ENCODE results near the gene UFSP2. TPM values are rescaled to one million over a fixed set of nuclear protein-coding genes. Genes with fewer than 3 reads are reported as not detected.

Gene UFSP2
- total RNA-seq, 1 donor from 2014 or later, result 27.5 TPM

DNA sequence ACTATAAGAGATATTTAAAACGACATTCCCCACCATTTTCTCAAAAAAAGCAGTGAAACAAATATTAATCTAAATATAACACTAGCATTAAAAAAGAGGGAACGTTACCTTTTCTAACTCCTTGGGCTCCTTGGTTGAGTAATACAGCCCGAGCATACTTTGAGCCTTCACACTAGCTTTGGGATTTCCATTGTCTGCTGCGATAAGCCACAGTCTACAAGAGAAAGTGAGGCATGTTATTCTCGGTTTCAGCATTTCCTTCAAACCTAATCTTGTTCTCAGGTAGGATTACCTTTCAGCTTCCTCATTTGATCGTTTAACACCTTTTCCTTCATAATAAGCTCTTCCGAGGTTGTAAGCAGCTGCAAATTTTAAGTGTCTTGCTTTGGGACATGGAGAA is 51.7 kb downstream of the UFSP2 start:
- peaks cover 28% of the 10 kb centered on the region for H3K36me3 Mint-ChIP-seq (ENCODE audit: low read depth, unreplicated experiment)
- no peaks in the 10 kb centered on the region for H3K27me3 ChIP-seq (ENCODE audit: insufficient read depth, low read length)
- TF ChIP-seq EZH2 (IDR thresholded peaks at IDR 0.05; ENCODE audit: insufficient read depth, low read length) (no peak), CTCF (IDR thresholded peaks at IDR 0.05; ENCODE audit: insufficient read depth, low read depth, low read length) (no peak)
- peaks cover 5% of the 10 kb centered on the region for H3K4me1 Mint-ChIP-seq (ENCODE audit: low read depth, unreplicated experiment)
- FAIRE-seq (no peak), DNase-seq (ENCODE audit: low read depth) (no peak)
- H3K4me3 ChIP-seq (ENCODE audit: insufficient read depth, low read depth, low read length), result no peak overlapping the region
- no peak overlapping the region for H3K4me2 ChIP-seq (ENCODE audit: low read length)
- H3K27me3 Mint-ChIP-seq (ENCODE audit: low read depth, unreplicated experiment), result no peaks in the 10 kb centered on the region
- H3K36me3 ChIP-seq (ENCODE audit: insufficient read depth, low read length), result peaks cover 12% of the 10 kb centered on the region
- H3K9me3 ChIP-seq (ENCODE audit: insufficient read depth, low read depth, low read length), result no peaks in the 10 kb centered on the region
- H3K27ac ChIP-seq (ENCODE audit: low read depth, low read length), result no peak overlapping the region
- no peak overlapping the region for H3K27ac Mint-ChIP-seq (ENCODE audit: unreplicated experiment)
- H3K9ac ChIP-seq (ENCODE audit: low read length), result no peak overlapping the region
- H3K4me1 ChIP-seq (ENCODE audit: insufficient read depth, low read length), result no peaks in the 10 kb centered on the region
- no peaks in the 10 kb centered on the region for H4K20me1 ChIP-seq (ENCODE audit: insufficient read depth, low read length)
- no peaks in the 10 kb centered on the region for H3K9me3 Mint-ChIP-seq (ENCODE audit: unreplicated experiment)
- no peaks in the 10 kb centered on the region for H3K79me2 ChIP-seq (ENCODE audit: insufficient read depth, low read length)
- H3K4me3 Mint-ChIP-seq (ENCODE audit: unreplicated experiment), result no peak overlapping the region
- H2AFZ ChIP-seq (ENCODE audit: low read depth, low read length), result no peak overlapping the region

GRCh38 chr4:185371702-185372101 is 54.1 kb downstream of the UFSP2 start:
- H3K4me1 Mint-ChIP-seq (ENCODE audit: low read depth, unreplicated experiment), result peaks cover 5% of the 10 kb centered on the region
- Histone ChIP-seq H3K27me3 (ENCODE audit: insufficient read depth, low read length) (no peaks in the 10 kb centered on the region), H3K4me3 (ENCODE audit: insufficient read depth, low read depth, low read length) (no peak overlapping the region), H3K9me3 (ENCODE audit: insufficient read depth, low read depth, low read length) (no peaks in the 10 kb centered on the region), H4K20me1 (ENCODE audit: insufficient read depth, low read length) (no peaks in the 10 kb centered on the region), H3K9ac (ENCODE audit: low read length) (no peak overlapping the region), H3K79me2 (ENCODE audit: insufficient read depth, low read length) (no peaks in the 10 kb centered on the region), H3K36me3 (ENCODE audit: insufficient read depth, low read length) (peaks cover 12% of the 10 kb centered on the region), H3K4me1 (ENCODE audit: insufficient read depth, low read length) (no peaks in the 10 kb centered on the region), H2AFZ (ENCODE audit: low read depth, low read length) (no peak overlapping the region), H3K27ac (ENCODE audit: low read depth, low read length) (no peak overlapping the region), H3K4me2 (ENCODE audit: low read length) (no peak overlapping the region)
- H3K27me3 Mint-ChIP-seq (ENCODE audit: low read depth, unreplicated experiment), result no peaks in the 10 kb centered on the region
- DNase-seq (ENCODE audit: low read depth) (no peak), FAIRE-seq (no peak)
- no peak overlapping the region for H3K27ac Mint-ChIP-seq (ENCODE audit: unreplicated experiment)
- no peaks in the 10 kb centered on the region for H3K9me3 Mint-ChIP-seq (ENCODE audit: unreplicated experiment)
- no peak overlapping the region for H3K4me3 Mint-ChIP-seq (ENCODE audit: unreplicated experiment)
- peaks cover 19% of the 10 kb centered on the region for H3K36me3 Mint-ChIP-seq (ENCODE audit: low read depth, unreplicated experiment)
- TF ChIP-seq CTCF (IDR thresholded peaks at IDR 0.05; ENCODE audit: insufficient read depth, low read depth, low read length) (no peak), EZH2 (IDR thresholded peaks at IDR 0.05; ENCODE audit: insufficient read depth, low read length) (no peak)

DNA sequence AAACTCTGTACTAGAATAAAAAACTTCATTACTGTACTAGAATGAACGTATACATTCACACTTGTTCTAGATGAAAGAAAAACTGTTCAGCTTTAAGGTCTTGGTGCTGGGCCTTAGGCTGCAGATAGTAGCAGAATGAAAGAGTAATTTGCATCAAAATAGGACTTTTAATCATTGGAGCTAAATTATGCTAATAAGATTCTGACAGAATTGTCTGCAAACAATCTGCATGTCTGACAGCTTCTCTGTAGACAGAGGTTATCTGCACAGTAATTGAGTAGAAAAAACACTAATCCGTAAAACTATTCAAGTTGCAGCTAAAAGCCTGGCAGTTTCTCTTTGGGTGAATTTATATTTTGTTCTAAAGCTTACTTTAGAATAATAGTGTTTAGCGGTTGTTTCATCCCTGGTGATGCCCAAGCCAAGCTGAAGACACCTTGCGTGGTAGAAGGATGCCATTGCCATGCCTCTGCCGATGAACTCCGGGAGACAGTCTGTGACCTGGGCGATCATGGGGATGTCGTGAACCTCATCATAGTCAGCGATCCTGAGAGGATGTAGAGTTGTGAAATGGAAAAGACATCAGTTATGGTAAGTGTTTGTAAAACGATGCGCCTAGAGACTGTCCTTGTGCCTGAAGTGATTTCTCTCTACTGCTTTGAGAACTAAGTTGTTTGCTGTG is 55.4 kb downstream of the UFSP2 start:
- Histone ChIP-seq H3K4me3 (ENCODE audit: insufficient read depth, low read depth, low read length) (no peak overlapping the region), H3K9me3 (ENCODE audit: insufficient read depth, low read depth, low read length) (no peaks in the 10 kb centered on the region), H4K20me1 (ENCODE audit: insufficient read depth, low read length) (no peaks in the 10 kb centered on the region), H3K79me2 (ENCODE audit: insufficient read depth, low read length) (no peaks in the 10 kb centered on the region), H3K27me3 (ENCODE audit: insufficient read depth, low read length) (no peaks in the 10 kb centered on the region), H3K4me1 (ENCODE audit: insufficient read depth, low read length) (no peaks in the 10 kb centered on the region), H3K27ac (ENCODE audit: low read depth, low read length) (no peak overlapping the region), H3K4me2 (ENCODE audit: low read length) (no peak overlapping the region), H3K36me3 (ENCODE audit: insufficient read depth, low read length) (peaks cover 15% of the 10 kb centered on the region), H3K9ac (ENCODE audit: low read length) (no peak overlapping the region), H2AFZ (ENCODE audit: low read depth, low read length) (no peak overlapping the region)
- Mint-ChIP-seq H3K27ac (ENCODE audit: unreplicated experiment) (no peak overlapping the region), H3K27me3 (ENCODE audit: low read depth, unreplicated experiment) (no peaks in the 10 kb centered on the region), H3K4me1 (ENCODE audit: low read depth, unreplicated experiment) (peaks cover 5% of the 10 kb centered on the region), H3K4me3 (ENCODE audit: unreplicated experiment) (no peak overlapping the region), H3K36me3 (ENCODE audit: low read depth, unreplicated experiment) (peaks cover 16% of the 10 kb centered on the region), H3K9me3 (ENCODE audit: unreplicated experiment) (no peaks in the 10 kb centered on the region)
- no peak for DNase-seq (ENCODE audit: low read depth)
- FAIRE-seq, result no peak
- TF ChIP-seq EZH2 (IDR thresholded peaks at IDR 0.05; ENCODE audit: insufficient read depth, low read length), result no peak
- no peak for TF ChIP-seq CTCF (IDR thresholded peaks at IDR 0.05; ENCODE audit: insufficient read depth, low read depth, low read length)
